Activated CD4-positive, alpha-beta memory T cell treated with anti-CD3 and anti-CD28 coated beads, Interleukin-2, amount 10 ng/mL, durations not matched to agents 7 days and 5 days (primary cell): ENCODE data around the gene CIB4. TPM values are rescaled to one million over a fixed set of nuclear protein-coding genes. Genes with fewer than 3 reads are reported as not detected.

Source experiments
- CTCF ChIA-PET: fragments of 350-600 bp; sonication (Branson Sonifier 250); formaldehyde crosslinking; loops from one replicate; lab custom pipeline; 2021; ENCODE audit warnings: antibody characterized with exemption, inconsistent platforms; lab: Charles Lee
- POLR2A ChIA-PET: fragments of 350-600 bp; sonication (Branson Sonifier 250); formaldehyde crosslinking; loops from one replicate; lab custom pipeline; 2021; ENCODE audit warnings: antibody characterized with exemption; lab: Charles Lee
- DNase-seq: peaks from one replicate; pipeline ENCODE4 v3.0.0-alpha.2; 2020
- H3K27ac Mint-ChIP-seq: one replicate; pipeline ENCODE4 v1.8.0; 2021; ENCODE audit warnings: mild to moderate bottlenecking, mixed read lengths
- H3K27me3 Mint-ChIP-seq: one replicate; pipeline ENCODE4 v1.8.0; 2021; ENCODE audit warnings: mixed read lengths
- H3K36me3 Mint-ChIP-seq: one replicate; pipeline ENCODE4 v1.8.0; 2021; ENCODE audit warnings: low read depth, mixed read lengths
- H3K4me1 Mint-ChIP-seq: one replicate; pipeline ENCODE4 v1.8.0; 2021; ENCODE audit warnings: mixed read lengths
- H3K4me3 Mint-ChIP-seq: one replicate; pipeline ENCODE4 v1.8.0; 2021; ENCODE audit warnings: mild to moderate bottlenecking, mixed read lengths
- H3K9me3 Mint-ChIP-seq: one replicate; pipeline ENCODE4 v1.8.0; 2021; ENCODE audit warnings: mixed read lengths
- total RNA-seq, 2 experiments: library from RNA; stranded (reverse); gene quantifications; one replicate each; pipeline ENCODE4 v1.2.3, GENCODE V29; 2021

Gene CIB4
- total RNA-seq, 2 experiments from 2014 or later, result not detected

DNA sequence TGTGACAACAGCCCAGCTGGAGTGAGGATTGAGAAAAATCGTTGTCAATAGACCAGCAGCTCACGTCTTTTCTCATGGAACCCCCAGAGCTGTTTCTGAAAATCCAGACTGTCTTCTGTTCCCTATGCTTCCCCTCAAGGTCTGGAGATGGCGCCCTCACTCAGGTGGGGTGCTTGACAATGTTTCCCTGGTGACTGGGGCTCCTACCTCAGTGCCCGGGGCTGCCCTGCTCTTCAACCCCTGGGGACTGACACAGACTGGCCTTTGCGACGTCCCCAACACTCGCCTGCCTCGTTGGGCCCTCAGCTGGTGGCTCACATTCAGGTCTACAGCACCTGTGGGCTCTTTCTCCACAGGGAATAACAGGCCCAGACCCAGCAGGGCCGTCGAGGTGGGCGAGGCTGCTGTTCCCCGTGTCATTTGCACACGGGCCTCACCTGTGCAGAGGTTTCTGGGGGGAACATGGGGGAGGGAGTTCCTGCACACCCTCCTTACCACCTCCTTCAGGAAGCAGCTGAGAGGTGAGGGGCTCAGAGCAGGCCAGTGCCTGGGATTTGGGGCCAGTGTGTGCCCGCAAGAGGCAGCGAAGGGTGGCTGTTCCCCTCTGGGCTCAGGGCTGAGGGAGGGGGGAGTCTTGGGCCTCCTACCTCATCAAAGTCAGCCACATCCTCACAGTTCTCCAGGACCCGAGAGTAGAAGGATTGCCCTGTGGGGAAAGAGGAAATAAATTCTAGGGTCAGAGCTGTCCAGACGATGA, 103.9 kb downstream of the CIB4 start:
- H3K4me1 Mint-ChIP-seq, result no peaks in the 10 kb centered on the region
- no peak for DNase-seq
- peaks cover 4% of the 10 kb centered on the region for H3K27me3 Mint-ChIP-seq
- no peaks in the 10 kb centered on the region for H3K36me3 Mint-ChIP-seq
- H3K27ac Mint-ChIP-seq, result no peak overlapping the region
- CTCF ChIA-PET, result no interaction called here
- POLR2A ChIA-PET, result no interaction called here
- H3K4me3 Mint-ChIP-seq, result no peak overlapping the region
- no peaks in the 10 kb centered on the region for H3K9me3 Mint-ChIP-seq

DNA sequence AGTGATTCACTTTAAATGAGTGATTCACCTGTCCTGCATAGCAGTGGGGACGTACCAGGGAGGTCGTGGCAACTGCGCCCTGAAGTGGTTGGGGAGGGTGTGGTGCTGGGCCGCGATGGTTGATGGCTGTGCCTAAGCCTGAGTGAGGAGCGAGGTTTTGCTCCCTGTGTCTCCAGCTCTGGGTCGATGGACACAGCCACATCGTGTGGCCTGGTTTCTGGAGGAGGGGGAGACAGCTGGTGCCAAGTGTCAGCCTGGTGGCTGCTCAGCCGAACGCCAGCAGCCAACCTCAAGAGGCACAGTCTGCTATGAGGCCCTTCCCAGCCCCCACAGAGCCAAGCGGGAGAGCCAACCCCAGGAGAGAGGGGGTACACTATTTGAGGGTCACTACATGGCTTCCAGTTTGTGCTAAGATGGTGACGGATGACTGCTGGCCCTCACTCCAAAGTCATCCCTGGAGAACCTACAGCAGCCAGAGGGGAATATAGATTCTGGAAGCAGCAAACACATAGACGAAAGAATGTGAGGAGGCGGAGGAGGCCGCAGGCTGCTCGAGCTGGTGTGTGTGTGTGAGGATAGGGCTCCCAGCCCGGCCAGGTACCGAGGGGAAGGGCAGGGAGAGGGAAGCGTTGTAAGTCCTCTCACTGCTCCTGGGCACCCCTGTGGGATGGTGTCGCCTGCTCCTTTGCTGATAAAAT, 104.6 kb downstream of the CIB4 start:
- H3K4me3 Mint-ChIP-seq, result no peak overlapping the region
- no peak overlapping the region for H3K27ac Mint-ChIP-seq
- H3K36me3 Mint-ChIP-seq, result no peaks in the 10 kb centered on the region
- H3K27me3 Mint-ChIP-seq, result peaks cover under 1% of the 10 kb centered on the region
- no peaks in the 10 kb centered on the region for H3K9me3 Mint-ChIP-seq
- ChIA-PET CTCF (no interaction called here), POLR2A (no interaction called here)
- H3K4me1 Mint-ChIP-seq, result no peaks in the 10 kb centered on the region
- no peak for DNase-seq

DNA sequence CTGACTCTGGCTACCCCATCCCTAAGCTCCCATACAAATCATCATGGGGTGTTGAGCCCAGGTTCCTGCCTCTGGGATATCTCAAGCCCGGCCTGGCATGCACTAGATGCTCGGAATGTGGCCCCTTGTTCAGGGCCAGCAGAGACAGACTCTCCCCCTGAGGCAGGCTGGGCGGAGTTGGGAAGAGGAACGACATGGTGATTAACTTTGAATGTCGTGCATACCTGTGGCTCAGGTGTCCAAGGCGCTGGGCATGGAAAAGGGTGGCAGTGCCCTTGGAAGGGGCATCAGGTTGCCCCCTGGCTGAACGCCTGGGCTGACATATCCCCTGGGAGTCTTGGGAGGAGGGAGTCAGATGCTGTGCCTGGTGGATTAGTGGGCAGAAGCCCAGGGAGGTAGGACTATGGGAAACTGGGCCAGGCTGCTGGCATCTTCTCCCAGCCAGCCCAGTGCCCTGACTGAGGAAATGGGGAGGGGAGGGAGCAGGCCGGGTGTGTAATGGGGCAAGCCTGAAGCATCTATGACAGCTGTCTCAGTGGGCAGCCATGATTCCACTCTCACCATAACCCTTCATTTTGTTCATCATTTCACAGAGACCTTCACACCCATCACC, 105.4 kb downstream of the CIB4 start:
- DNase-seq, result no peak
- Mint-ChIP-seq H3K4me1 (no peaks in the 10 kb centered on the region), H3K27me3 (no peaks in the 10 kb centered on the region), H3K9me3 (no peaks in the 10 kb centered on the region), H3K27ac (no peak overlapping the region), H3K36me3 (no peaks in the 10 kb centered on the region), H3K4me3 (no peak overlapping the region)
- CTCF ChIA-PET, result no interaction called here
- POLR2A ChIA-PET, result no interaction called here

DNA sequence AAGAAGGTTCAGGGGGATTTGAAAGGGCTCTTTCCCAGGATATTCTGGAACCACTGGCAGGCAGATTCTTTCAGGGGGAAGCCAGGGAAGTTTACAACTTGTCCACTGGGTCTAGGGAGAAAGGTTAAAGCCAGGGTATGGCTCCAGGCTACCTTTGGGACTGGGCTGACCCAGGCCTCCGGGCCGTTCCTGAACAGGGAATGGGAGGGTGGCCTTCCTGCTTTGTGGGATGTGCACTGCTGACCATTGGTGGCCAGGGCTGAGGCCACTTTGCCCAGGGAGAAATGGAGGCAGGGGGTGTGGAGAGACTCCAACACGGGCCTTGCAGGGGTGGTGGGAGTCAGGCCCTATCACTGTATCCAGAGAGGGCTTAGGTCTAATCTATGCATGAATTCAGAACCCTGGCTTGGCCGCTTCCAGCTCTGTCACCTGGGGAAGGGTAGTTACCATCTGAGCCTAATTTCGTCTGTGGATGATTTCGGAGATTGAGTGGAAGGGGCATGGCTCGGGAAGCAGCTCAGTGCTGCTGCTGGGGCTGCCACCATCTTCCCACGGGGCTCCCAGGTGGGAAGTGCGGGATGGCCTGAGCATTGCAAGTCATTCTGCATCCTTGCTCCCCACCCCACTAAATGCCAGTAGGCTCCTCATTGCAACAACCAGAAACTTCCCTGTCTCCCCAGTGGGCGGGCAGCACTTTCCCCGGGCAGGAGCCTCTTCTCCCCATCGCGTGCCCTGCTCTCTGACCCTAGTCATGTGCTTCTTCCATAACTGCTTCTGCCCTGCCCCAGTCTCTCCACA, 106.1 kb downstream of the CIB4 start:
- Mint-ChIP-seq H3K27me3 (no peaks in the 10 kb centered on the region), H3K9me3 (no peaks in the 10 kb centered on the region), H3K4me1 (no peaks in the 10 kb centered on the region), H3K27ac (no peak overlapping the region), H3K36me3 (no peaks in the 10 kb centered on the region), H3K4me3 (no peak overlapping the region)
- POLR2A ChIA-PET, result no interaction called here
- CTCF ChIA-PET, result no interaction called here
- DNase-seq, result no peak

DNA sequence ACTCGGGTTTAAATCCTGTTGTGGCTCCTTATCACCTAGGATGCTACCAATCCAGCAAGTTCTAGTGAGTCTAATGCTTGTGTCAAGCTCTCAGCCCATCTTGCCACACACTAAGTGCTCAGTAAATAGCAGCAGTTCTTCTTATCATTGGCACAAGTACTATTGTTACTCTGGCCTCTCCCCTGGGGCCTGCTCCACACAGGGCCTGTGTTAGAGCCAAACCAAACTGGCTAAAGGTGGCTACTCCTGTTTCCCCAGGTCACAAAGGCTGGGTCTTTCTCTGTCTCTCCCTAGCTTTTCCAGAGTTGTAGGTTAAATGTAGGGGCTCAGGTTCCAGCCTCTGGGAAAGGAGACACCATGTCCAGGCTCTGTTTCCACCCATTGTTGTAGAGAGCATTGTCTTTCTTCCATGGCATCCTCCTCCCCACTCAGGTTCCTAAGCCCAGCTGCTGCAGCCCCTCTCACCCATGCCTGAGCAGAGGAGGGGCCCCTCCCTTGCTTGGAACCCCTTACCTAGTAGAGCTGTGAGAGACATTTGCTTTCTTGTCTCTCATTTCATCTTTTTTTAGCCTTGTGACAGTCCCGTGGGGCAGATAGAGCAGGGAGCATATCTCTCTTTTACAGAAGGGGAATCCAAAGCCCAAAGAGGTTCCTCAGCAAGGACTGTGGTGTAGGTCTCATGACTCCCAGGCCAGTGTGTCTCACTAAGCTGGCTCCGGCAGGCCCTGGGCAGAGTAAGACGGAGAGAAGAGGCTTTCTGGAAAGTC, 106.9 kb downstream of the CIB4 start:
- Mint-ChIP-seq H3K4me3 (no peak overlapping the region), H3K27me3 (no peaks in the 10 kb centered on the region), H3K4me1 (no peaks in the 10 kb centered on the region), H3K27ac (no peak overlapping the region), H3K36me3 (no peaks in the 10 kb centered on the region), H3K9me3 (no peaks in the 10 kb centered on the region)
- DNase-seq, result no peak
- POLR2A ChIA-PET, result no interaction called here
- CTCF ChIA-PET, result no interaction called here

DNA sequence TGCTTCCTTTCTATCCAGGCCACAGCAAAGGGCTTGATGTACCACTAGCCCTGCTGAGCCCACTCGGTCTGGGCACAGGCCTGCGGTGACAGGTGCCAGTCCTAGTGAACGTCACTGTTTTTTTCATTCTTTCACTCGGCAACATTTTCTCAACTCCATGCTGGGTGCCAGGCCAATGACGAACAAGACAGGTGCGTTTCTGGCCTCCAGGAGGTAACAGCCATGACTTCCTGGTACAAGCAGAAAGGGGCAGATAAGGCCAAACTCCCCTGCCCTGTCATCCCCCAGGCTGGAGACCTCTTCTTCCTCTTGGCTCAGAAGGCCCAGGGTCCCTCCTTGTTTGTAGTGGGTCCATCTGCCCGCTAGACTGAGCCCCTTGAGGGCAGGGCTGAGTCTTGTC, 107.5 kb downstream of the CIB4 start:
- POLR2A ChIA-PET, result no interaction called here
- H3K4me3 Mint-ChIP-seq, result no peak overlapping the region
- no peaks in the 10 kb centered on the region for H3K4me1 Mint-ChIP-seq
- no peaks in the 10 kb centered on the region for H3K27me3 Mint-ChIP-seq
- no peak overlapping the region for H3K27ac Mint-ChIP-seq
- no peak for DNase-seq
- CTCF ChIA-PET, result no interaction called here
- H3K36me3 Mint-ChIP-seq, result no peaks in the 10 kb centered on the region
- no peaks in the 10 kb centered on the region for H3K9me3 Mint-ChIP-seq

DNA sequence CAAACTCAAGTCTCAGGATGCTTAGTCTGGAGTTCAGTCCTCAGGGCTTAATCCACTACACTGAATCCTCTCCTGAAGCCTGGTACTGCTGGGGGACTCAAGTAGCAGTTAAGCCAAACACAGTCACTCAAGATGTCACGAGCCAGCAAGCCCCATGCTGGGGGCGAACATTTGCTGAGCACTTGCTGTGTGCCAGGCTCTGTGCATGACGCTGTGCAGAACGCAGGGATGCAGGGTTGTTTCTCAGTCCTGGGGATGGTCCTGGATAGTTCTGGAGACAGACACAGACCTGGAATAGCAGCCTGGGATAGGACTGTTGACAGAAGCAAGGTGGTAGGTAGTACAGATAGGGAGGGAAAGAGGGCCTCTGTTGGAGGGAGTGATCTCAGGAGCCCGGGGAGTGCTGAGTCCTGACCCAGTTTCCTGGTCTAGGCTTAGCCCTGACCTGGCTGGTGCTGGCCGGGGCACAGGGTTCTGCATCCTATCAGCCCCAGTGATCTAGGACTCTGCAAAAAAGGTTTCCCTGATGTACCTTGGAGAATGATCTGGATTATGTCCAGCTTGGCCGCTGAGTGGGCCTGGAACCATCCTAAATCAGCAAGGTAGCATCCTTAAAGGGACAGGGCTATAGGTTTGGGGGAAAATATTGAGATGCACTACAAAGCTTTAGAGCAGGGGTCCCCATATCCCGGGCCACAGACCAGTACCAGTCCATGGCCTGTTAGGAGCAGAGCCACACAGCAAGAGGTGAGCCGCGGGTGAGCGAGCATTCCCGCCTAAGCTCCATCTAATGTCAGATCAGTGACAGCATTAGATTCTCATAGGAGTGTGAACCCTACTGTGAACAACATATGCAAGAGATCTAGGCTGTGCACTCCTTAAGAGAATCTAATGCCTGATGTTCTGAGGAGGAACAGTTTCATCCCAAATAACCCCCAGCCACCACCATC, 108.6 kb downstream of the CIB4 start:
- DNase-seq, result no peak
- no peaks in the 10 kb centered on the region for H3K27me3 Mint-ChIP-seq
- ChIA-PET CTCF (no interaction called here), POLR2A (no interaction called here)
- no peaks in the 10 kb centered on the region for H3K4me1 Mint-ChIP-seq
- H3K9me3 Mint-ChIP-seq, result no peaks in the 10 kb centered on the region
- no peak overlapping the region for H3K27ac Mint-ChIP-seq
- H3K36me3 Mint-ChIP-seq, result no peaks in the 10 kb centered on the region
- H3K4me3 Mint-ChIP-seq, result no peak overlapping the region

Other genes with a start within 250 kb of the CIB4 start
- gene DRC1, start 239.4 kb downstream of the CIB4 start, total RNA-seq, result not detected
- 10 to 100 TPM; 22.2 to 23.7 TPM for gene OTOF, start 163.2 kb downstream of the CIB4 start, total RNA-seq
- not detected for gene KCNK3, start 51.4 kb upstream of the CIB4 start, total RNA-seq
- gene SLC35F6, start 122.9 kb upstream of the CIB4 start, total RNA-seq, result 10 to 100 TPM; 27.0 to 27.6 TPM
- gene CENPA, start 144.7 kb upstream of the CIB4 start, total RNA-seq, result 10 to 100 TPM; 39.5 to 43.1 TPM
- gene DPYSL5, start 206.8 kb upstream of the CIB4 start, total RNA-seq, result not detected